ENCODE data around the gene NFKB2. TPM values are rescaled to one million over a fixed set of nuclear protein-coding genes. Genes with fewer than 3 reads are reported as not detected.
A peak's percentile ranks its signal among the peaks of the same experiment; 100 is the strongest.

NFKB2 gene
- total and polyA plus RNA-seq, 2 of the 4 experiments (the other 2 are of a cell fraction): 16.1 to 32.3 TPM

GRCh38 chr10:102450124-102450373 lies 54.5 kb downstream of the NFKB2 start:
- dilution Hi-C loops (cut with HindIII; ENCODE audit: low sequenced_read_pairs, unreplicated experiment): no loop called here
- WGBS, 2 experiments (ENCODE audit: extremely low coverage in 2 of 2, insufficient read length in 1 of 2): 0% methylated on average over 6 of the region's 11 CpGs; no CpG with 5 or more reads in 1 of the 2 experiments
- peaks cover 4% of the 10 kb centered on the region in 2 experiments; a peak in 2 of 4 replicates for H3K79me1 ChIP-seq (ENCODE audit: low read depth in 1 of 2, low read length in 2 of 2)
- H3K56ac ChIP-seq (ENCODE audit: extremely low read depth, insufficient read depth, low read length): no peak overlapping the region
- H3K18ac ChIP-seq (ENCODE audit: low read depth, low read length): 0 out of 2 replicates have a peak overlapping the region, but pooled peaks have one; percentile 13
- intact Hi-C loops (cut with micrococcal nuclease): no loop called here
- H3K14ac ChIP-seq (replicated peaks; ENCODE audit: low read depth, low read length): peak overlapping the region; percentile 34
- peak overlapping the region; percentile 70 to 98 for H4K8ac ChIP-seq (ENCODE audit: low read depth in 2 of 2, low read length in 2 of 2)
- TF ChIP-seq RCOR1 (IDR thresholded peaks at IDR 0.05; ENCODE audit: insufficient replicate concordance, low read length): no peak
- TF ChIP-seq POLR2A (IDR thresholded peaks at IDR 0.05; ENCODE audit: low read depth, low read length): no peak
- no peak for TF ChIP-seq MAZ (IDR thresholded peaks at IDR 0.05; ENCODE audit: borderline replicate concordance, low read depth, low read length)
- no peak for TF ChIP-seq USF2 (IDR thresholded peaks at IDR 0.05; ENCODE audit: low read depth, low read length)
- TF ChIP-seq ELK1 (IDR thresholded peaks at IDR 0.05; ENCODE audit: borderline replicate concordance, low read depth, low read length): no peak
- no peak for TF ChIP-seq BHLHE40 (IDR thresholded peaks at IDR 0.05; ENCODE audit: low read depth, low read length)
- no peak for TF ChIP-seq NFE2L2 (IDR thresholded peaks at IDR 0.05; ENCODE audit: low read depth, low read length)
- no peak for TF ChIP-seq RFX5 (IDR thresholded peaks at IDR 0.05; ENCODE audit: low read depth, low read length)
- TF ChIP-seq CTCF (conservative IDR thresholded peaks at IDR 0.05; ENCODE audit: low read depth, low read length): no peak
- no peak for TF ChIP-seq SMC3 (IDR thresholded peaks at IDR 0.05; ENCODE audit: low read depth, low read length)
- TF ChIP-seq RAD21 (IDR thresholded peaks at IDR 0.05; ENCODE audit: low read length): no peak
- no peak for TF ChIP-seq MXI1 (IDR thresholded peaks at IDR 0.05; ENCODE audit: borderline replicate concordance, low read depth, low read length)
- TF ChIP-seq FOS (IDR thresholded peaks at IDR 0.05; ENCODE audit: low read depth, low read length): no peak
- TF ChIP-seq CHD1 (IDR thresholded peaks at IDR 0.05; ENCODE audit: low read depth, low read length): no peak
- peaks cover 10% of the 10 kb centered on the region; the same call in 1 of the 2 replicates for H3K9me1 ChIP-seq (ENCODE audit: insufficient read depth, low read length)
- H2BK5ac ChIP-seq (ENCODE audit: low read depth, low read length, poor library complexity, severe bottlenecking): no peak overlapping the region
- H2AFZ ChIP-seq (replicated peaks; ENCODE audit: low read length, poor library complexity): peak overlapping the region; percentile 99
- ChIA-PET CTCF (no interaction called here), POLR2A (ENCODE audit: unreplicated experiment) (no interaction called here)
- peak overlapping the region; percentile 70 for H3K9ac ChIP-seq (ENCODE audit: low read depth, low read length)
- H3K23ac ChIP-seq (ENCODE audit: low read depth, low read length): peak overlapping the region; percentile 11; the same call in 1 of the 2 replicates
- peak overlapping the region; percentile 47 for H3K4ac ChIP-seq (ENCODE audit: low read depth, low read length)
- peak overlapping the region; percentile 97 for H3K4me2 ChIP-seq (ENCODE audit: low read depth, low read length)
- H2AK5ac ChIP-seq (ENCODE audit: low read depth, low read length): peak overlapping the region; percentile 61
- no TSS peak for BruUV-seq (replicated peaks)
- no peak overlapping the region; the same call in 1 of the 2 replicates for H4K91ac ChIP-seq (ENCODE audit: insufficient read depth, low read depth, low read length)
- in situ Hi-C loops (cut with MboI; ENCODE audit: low sequenced_read_pairs): no loop called here
- no peaks in the 10 kb centered on the region; the same call in 1 of the 2 replicates for H4K20me1 ChIP-seq (ENCODE audit: insufficient read depth, low read length)
- ATAC-seq (ENCODE audit: low read depth) (peak; percentile 1; the same call in 1 of the 2 replicates), DNase-seq (no peak)
- H3K4me1 ChIP-seq (ENCODE audit: control insufficient read depth, insufficient read depth, low read length): peaks cover 9% of the 10 kb centered on the region
- peak overlapping the region; percentile 70 for H2AK9ac ChIP-seq (replicated peaks; ENCODE audit: low read depth, low read length, poor library complexity)
- 0 out of 3 replicates have a peak overlapping the region, but pooled peaks have one; percentile 11 for H2BK15ac ChIP-seq (ENCODE audit: low read depth, low read length)
- H3K9me3 ChIP-seq (ENCODE audit: control insufficient read depth, insufficient read depth, low read length): no peaks in the 10 kb centered on the region
- H4K5ac ChIP-seq (ENCODE audit: low read depth, low read length): peak overlapping the region; percentile 77
- H3K27me3 ChIP-seq (ENCODE audit: control insufficient read depth, insufficient read depth, low read length): no peaks in the 10 kb centered on the region; the same call in 1 of the 2 replicates
- no peaks in the 10 kb centered on the region for H3K36me3 ChIP-seq (ENCODE audit: control insufficient read depth, insufficient read depth, low read length)
- no peak overlapping the region; the same call in 1 of the 2 replicates for H3K27ac ChIP-seq (ENCODE audit: insufficient read depth, low read length)
- H2BK20ac ChIP-seq (ENCODE audit: low read depth, low read length): no peak overlapping the region
- H3K4me3 ChIP-seq (ENCODE audit: insufficient read depth, low read depth, low read length): peak overlapping the region; percentile 66
- H2BK120ac ChIP-seq (ENCODE audit: low read depth, low read length): no peak overlapping the region; the same call in 1 of the 2 replicates

Data from IMR-90 (cell line).